ENCODE results near the gene TSHZ2. TPM values are rescaled to one million over a fixed set of nuclear protein-coding genes. Genes with fewer than 3 reads are reported as not detected.

The TSHZ2 gene
- polyA plus RNA-seq, 1 donor from 2014 or later, result 4.6 TPM

DNA sequence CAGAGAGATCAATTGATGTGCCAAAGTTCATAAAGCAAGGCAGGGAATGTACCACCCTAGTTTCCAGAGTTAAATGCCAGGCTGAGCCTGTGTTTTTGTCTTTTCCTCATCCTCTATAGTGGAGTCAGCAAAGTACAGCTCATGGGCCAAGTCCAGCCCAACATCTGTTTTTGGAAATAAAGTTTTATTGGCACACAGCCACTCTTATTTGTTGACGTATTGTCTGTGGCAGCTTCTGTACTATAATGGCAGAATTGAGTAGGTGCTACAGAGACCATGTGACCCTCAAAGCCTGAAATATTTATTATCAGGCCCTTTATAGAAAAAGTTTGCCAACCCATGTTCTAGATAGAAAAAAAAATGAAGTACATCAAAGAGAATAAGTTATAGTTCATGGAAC is 187.0 kb downstream of the TSHZ2 start:
- Histone ChIP-seq H3K9me3 (ENCODE audit: low read length) (no peaks in the 10 kb centered on the region), H3K4me3 (ENCODE audit: low read length) (no peak overlapping the region), H3K79me2 (replicated peaks; ENCODE audit: insufficient read depth, low read length) (no peaks in the 10 kb centered on the region), H2AFZ (ENCODE audit: low read depth, low read length) (no peak overlapping the region), H4K20me1 (ENCODE audit: insufficient read depth) (no peaks in the 10 kb centered on the region), H3F3A (ENCODE audit: insufficient read depth, low read length, poor library complexity, severe bottlenecking) (no peaks in the 10 kb centered on the region), H3K9me2 (ENCODE audit: insufficient read depth, low read length) (no peaks in the 10 kb centered on the region), H3K9ac (ENCODE audit: low read length) (no peak overlapping the region), H3K36me3 (ENCODE audit: insufficient read depth, low read length) (no peaks in the 10 kb centered on the region), H3K27ac (ENCODE audit: low read length) (no peak overlapping the region), H3K4me2 (ENCODE audit: low read length) (no peak overlapping the region), H3K27me3 (ENCODE audit: insufficient read depth, low read depth, low read length) (no peaks in the 10 kb centered on the region)
- TF ChIP-seq, protein P1, sequence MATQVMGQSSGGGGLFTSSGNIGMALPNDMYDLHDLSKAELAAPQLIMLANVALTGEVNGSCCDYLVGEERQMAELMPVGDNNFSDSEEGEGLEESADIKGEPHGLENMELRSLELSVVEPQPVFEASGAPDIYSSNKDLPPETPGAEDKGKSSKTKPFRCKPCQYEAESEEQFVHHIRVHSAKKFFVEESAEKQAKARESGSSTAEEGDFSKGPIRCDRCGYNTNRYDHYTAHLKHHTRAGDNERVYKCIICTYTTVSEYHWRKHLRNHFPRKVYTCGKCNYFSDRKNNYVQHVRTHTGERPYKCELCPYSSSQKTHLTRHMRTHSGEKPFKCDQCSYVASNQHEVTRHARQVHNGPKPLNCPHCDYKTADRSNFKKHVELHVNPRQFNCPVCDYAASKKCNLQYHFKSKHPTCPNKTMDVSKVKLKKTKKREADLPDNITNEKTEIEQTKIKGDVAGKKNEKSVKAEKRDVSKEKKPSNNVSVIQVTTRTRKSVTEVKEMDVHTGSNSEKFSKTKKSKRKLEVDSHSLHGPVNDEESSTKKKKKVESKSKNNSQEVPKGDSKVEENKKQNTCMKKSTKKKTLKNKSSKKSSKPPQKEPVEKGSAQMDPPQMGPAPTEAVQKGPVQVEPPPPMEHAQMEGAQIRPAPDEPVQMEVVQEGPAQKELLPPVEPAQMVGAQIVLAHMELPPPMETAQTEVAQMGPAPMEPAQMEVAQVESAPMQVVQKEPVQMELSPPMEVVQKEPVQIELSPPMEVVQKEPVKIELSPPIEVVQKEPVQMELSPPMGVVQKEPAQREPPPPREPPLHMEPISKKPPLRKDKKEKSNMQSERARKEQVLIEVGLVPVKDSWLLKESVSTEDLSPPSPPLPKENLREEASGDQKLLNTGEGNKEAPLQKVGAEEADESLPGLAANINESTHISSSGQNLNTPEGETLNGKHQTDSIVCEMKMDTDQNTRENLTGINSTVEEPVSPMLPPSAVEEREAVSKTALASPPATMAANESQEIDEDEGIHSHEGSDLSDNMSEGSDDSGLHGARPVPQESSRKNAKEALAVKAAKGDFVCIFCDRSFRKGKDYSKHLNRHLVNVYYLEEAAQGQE (IDR thresholded peaks at IDR 0.05; ENCODE audit: borderline replicate concordance), result no peak
- TF ChIP-seq CTCF (IDR thresholded peaks at IDR 0.05; ENCODE audit: poor library complexity, severe bottlenecking) (no peak), SMC3 (conservative IDR thresholded peaks at IDR 0.05; ENCODE audit: poor library complexity) (no peak), POLR2AphosphoS5 (IDR thresholded peaks at IDR 0.05) (no peak), MXI1 (conservative IDR thresholded peaks at IDR 0.05; ENCODE audit: poor library complexity, severe bottlenecking) (no peak), TAF1 (IDR thresholded peaks at IDR 0.05; ENCODE audit: low read depth) (no peak)

GRCh38 chr20:53161073-53161472 is 188.9 kb downstream of the TSHZ2 start:
- no peak overlapping the region for H3K4me2 ChIP-seq (ENCODE audit: low read length)
- TF ChIP-seq EZH2 (IDR thresholded peaks at IDR 0.05; ENCODE audit: borderline replicate concordance, insufficient read depth, low read length, poor library complexity, severe bottlenecking) (no peak), EP300 (conservative IDR thresholded peaks at IDR 0.05; ENCODE audit: poor library complexity, severe bottlenecking) (no peak), POLR2AphosphoS5 (IDR thresholded peaks at IDR 0.05) (no peak), MXI1 (conservative IDR thresholded peaks at IDR 0.05; ENCODE audit: poor library complexity, severe bottlenecking) (no peak), TAF1 (IDR thresholded peaks at IDR 0.05; ENCODE audit: low read depth) (no peak), CTCF (IDR thresholded peaks at IDR 0.05; ENCODE audit: poor library complexity, severe bottlenecking) (no peak), RAD21 (conservative IDR thresholded peaks at IDR 0.05) (no peak), SMC3 (conservative IDR thresholded peaks at IDR 0.05; ENCODE audit: poor library complexity) (no peak)
- TF ChIP-seq, protein P1 (IDR thresholded peaks at IDR 0.05; ENCODE audit: borderline replicate concordance), result no peak
- no peaks in the 10 kb centered on the region for H3K27me3 ChIP-seq (ENCODE audit: insufficient read depth, low read depth, low read length)
- no peak overlapping the region for H3K4me3 ChIP-seq (ENCODE audit: low read length)
- no peaks in the 10 kb centered on the region for H3K36me3 ChIP-seq (ENCODE audit: insufficient read depth, low read length)
- H3K27ac ChIP-seq (ENCODE audit: low read length), result no peak overlapping the region
- no peaks in the 10 kb centered on the region for H3K79me2 ChIP-seq (replicated peaks; ENCODE audit: insufficient read depth, low read length)
- H3K9me3 ChIP-seq (ENCODE audit: low read length), result no peaks in the 10 kb centered on the region
- H3F3A ChIP-seq (ENCODE audit: insufficient read depth, low read length, poor library complexity, severe bottlenecking), result no peaks in the 10 kb centered on the region
- no peaks in the 10 kb centered on the region for H3K9me2 ChIP-seq (ENCODE audit: insufficient read depth, low read length)
- H2AFZ ChIP-seq (ENCODE audit: low read depth, low read length), result no peak overlapping the region
- H4K20me1 ChIP-seq (ENCODE audit: insufficient read depth), result no peaks in the 10 kb centered on the region
- H3K9ac ChIP-seq (ENCODE audit: low read length), result no peak overlapping the region
